ENCODE results near the gene CNNM1.

GRCh38 chr10:99374972-99375371, 45.8 kb downstream of the CNNM1 start:
- TF ChIP-seq CTCF (conservative IDR thresholded peaks at IDR 0.05) (no peak), ZFX (IDR thresholded peaks at IDR 0.05) (no peak)

Measured in C4-2B (cell line).